Testis (tissue), 3 donors: ENCODE results near the gene CFL1. TPM values are rescaled to one million over a fixed set of nuclear protein-coding genes. Genes with fewer than 3 reads are reported as not detected.
A peak's percentile ranks its signal among the peaks of the same experiment; 100 is the strongest.
"Not testable (repeated sequence)": the region's sequence is repeated elsewhere in the genome, so short reads cannot be mapped to it uniquely, and the experiment has no call there.

Source experiments
- DNase-seq: peaks from one replicate; pipeline ENCODE4 v3.0.0-alpha.2; 2019
- H3K27ac ChIP-seq, 2 donors: fragments of 200-600 bp; sonication (generic); one replicate each; pipeline ENCODE4 v1.5.1; 2019
- H3K27me3 ChIP-seq: fragments of 200-600 bp; sonication (generic); one replicate; pipeline ENCODE4 v1.5.1; 2019
- H3K36me3 ChIP-seq: fragments of 200-600 bp; sonication (generic); one replicate; pipeline ENCODE4 v1.5.1; 2017; ENCODE audit warnings: low read depth; ENCODE audit errors: missing control alignments
- H3K4me1 ChIP-seq: fragments of 200-600 bp; sonication (generic); one replicate; pipeline ENCODE4 v1.5.1; 2019
- H3K4me3 ChIP-seq, 2 donors: fragments of 200-600 bp; sonication (generic); one replicate each; pipeline ENCODE4 v1.5.1; 2017 to 2019
- H3K9me3 ChIP-seq: fragments of 200-600 bp; sonication (generic); one replicate; pipeline ENCODE4 v1.5.1; 2017
- POLR2A ChIP-seq: fragments of 450-650 bp; IDR thresholded peaks from one replicate; pipeline ENCODE4 v1.6.1; 2017; ENCODE audit warnings: antibody characterized with exemption, mild to moderate bottlenecking, moderate library complexity
- WGBS, 2 donors: methylation state at CpG; one replicate each; pipeline ENCODE4 v1.1.5; 2018; 5-methylcytosine and 5-hydroxymethylcytosine counted together
- intact Hi-C: fragments of 100-400 bp; cut with DNase I; formaldehyde crosslinking; loops from one replicate; pipeline ENCODE4 v1.15.1; 2023; ENCODE audit warnings: low total_unique reads
- polyA plus RNA-seq: library from polyadenylated mRNA; stranded (reverse); fragments of 350-450 nt; fragmentation: Illumina TruSeq; extraction: RNeasy Lipid Tissue Mini Kit (QIAGEN cat#74804); gene quantifications from one replicate; pipeline ENCODE4 v1.2.3, GENCODE V29; 2014; ENCODE audit warnings: low read depth, low replicate concordance; ENCODE audit not compliant: insufficient read depth
- total RNA-seq, 2 donors: library from RNA; depleted of rRNA; stranded (reverse); fragments of >200 nt; gene quantifications; one replicate each; pipeline ENCODE4 v1.2.3, GENCODE V29; 2016
- TF ChIP-seq, protein P1 (sequence below), 3 experiments: fragments of 450-650 bp in 2 of 3; fragments of 200-600 bp in 1 of 3; sonication (generic) in 1 of 3; IDR thresholded peaks; one replicate each; pipeline ENCODE4 v1.5.1; 2016 to 2019; ENCODE audit warnings: antibody characterized with exemption in 3 of 3, mild to moderate bottlenecking in 2 of 3, moderate library complexity in 1 of 3

Gene CFL1
- total and polyA plus RNA-seq, 3 donors from 2014 or later: 522 to 647 (median 570) TPM

DNA sequence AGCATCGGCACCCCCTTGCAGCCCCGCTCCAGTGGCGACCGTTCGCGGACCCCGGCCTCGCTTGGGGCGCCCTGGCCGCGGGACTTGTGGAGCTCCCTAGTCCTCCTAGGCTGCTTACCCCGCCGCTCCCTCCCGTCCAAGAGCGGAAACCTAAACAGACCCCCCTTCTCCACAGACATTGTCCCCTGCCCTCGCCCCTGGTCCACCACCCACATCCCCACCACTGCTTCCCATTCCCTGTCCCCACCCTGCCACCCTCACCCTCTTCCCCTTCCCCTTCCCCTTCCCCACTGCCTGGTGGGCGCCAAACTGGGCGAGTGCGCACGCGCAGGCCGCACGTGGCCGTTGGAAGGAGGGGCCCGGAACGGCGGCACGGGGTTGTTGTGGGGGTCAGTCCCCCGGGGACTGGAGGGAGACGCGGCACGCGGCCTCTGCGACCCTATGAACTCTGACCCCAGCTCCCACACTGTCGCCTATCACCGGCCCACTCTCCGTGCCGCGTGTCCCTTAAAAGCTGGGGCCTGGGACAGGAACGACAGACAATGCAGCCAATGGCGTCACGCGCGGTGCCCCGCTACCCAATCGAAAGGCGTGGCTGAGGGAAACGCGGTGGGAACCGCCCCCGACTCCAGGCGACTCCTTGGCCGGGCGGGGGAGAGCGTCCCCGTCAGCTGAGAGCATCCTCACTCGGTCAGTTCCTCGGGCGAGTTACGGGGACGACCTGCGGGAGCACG, 24.5 kb downstream of the CFL1 start, which contains the start of gene SNX32:
Gene SNX32, plus strand, starts transcription at position 667 of the 734 bp plus-strand sequence. CDS start 103 bp downstream, outside the sequence.
- Histone ChIP-seq H3K9me3 (no peaks in the 10 kb centered on the region), H3K27me3 (no peaks in the 10 kb centered on the region), H3K4me3 (peak within 1 kb of the TSS; percentile 61 to 71), H3K4me1 (peaks cover 3% of the 10 kb centered on the region), H3K36me3 (no peaks in the 10 kb centered on the region), H3K27ac (peak within 1 kb of the TSS; percentile 53 to 56)
- intact Hi-C loops: no loop called here
- 0 to 2% methylated on average over 55 to 61 of the region's 63 CpGs for WGBS, 2 donors
- TF ChIP-seq, protein P1, sequence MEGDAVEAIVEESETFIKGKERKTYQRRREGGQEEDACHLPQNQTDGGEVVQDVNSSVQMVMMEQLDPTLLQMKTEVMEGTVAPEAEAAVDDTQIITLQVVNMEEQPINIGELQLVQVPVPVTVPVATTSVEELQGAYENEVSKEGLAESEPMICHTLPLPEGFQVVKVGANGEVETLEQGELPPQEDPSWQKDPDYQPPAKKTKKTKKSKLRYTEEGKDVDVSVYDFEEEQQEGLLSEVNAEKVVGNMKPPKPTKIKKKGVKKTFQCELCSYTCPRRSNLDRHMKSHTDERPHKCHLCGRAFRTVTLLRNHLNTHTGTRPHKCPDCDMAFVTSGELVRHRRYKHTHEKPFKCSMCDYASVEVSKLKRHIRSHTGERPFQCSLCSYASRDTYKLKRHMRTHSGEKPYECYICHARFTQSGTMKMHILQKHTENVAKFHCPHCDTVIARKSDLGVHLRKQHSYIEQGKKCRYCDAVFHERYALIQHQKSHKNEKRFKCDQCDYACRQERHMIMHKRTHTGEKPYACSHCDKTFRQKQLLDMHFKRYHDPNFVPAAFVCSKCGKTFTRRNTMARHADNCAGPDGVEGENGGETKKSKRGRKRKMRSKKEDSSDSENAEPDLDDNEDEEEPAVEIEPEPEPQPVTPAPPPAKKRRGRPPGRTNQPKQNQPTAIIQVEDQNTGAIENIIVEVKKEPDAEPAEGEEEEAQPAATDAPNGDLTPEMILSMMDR (IDR thresholded peaks at IDR 0.05): no peak
- TF ChIP-seq POLR2A: no peak
- peak; percentile 97 for DNase-seq

DNA sequence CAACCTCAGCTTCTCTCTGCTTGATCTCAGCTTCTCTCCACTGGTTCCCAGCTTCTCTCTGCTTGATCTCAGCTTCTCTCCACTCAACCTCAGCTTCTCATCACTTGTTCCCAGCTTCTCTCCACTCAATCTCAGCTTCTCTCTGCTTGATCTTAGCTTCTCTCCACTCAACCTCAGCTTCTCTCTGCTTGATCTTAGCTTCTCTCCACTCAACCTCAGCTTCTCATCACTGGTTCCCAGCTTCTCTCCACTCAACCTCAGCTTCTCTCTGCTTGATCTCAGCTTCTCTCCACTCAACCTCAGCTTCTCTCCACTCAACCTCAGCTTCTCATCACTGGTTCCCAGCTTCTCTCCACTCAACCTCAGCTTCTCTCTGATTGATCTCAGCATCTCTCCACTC, 25.7 kb downstream of the CFL1 start:
- H3K27ac ChIP-seq, H3K36me3 ChIP-seq, DNase-seq, H3K4me1 ChIP-seq, intact Hi-C loops, H3K4me3 ChIP-seq, H3K27me3 ChIP-seq, H3K9me3 ChIP-seq: not testable (repeated sequence)

DNA sequence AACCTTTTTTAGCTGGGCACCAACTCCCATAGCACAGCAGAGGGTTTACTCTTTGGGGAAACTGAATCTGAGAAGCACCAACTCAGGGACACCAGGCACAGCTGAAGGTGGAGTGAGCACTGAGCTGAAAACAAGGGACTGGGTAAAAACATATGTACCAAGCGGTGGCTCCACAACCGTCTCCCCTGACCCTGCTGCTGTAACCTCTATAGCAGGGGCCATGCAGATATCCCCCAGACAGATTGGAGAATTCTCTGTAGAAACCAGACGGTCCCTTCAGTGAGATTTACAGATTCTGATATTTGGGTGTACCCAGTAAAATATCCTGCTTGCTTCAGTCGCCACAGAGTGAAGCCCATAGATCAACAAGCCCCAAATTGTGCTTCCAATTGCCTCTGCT, 28.5 kb downstream of the CFL1 start:
- H3K36me3 ChIP-seq: no peaks in the 10 kb centered on the region
- WGBS, 2 donors: 71 to 74% methylated on average over 4 of the region's 4 CpGs
- intact Hi-C loops: no loop called here
- no peak for DNase-seq
- peaks cover 3% of the 10 kb centered on the region for H3K4me1 ChIP-seq
- TF ChIP-seq, protein P1 (IDR thresholded peaks at IDR 0.05): no peak
- no peak for TF ChIP-seq POLR2A
- H3K27me3 ChIP-seq: no peaks in the 10 kb centered on the region
- no peaks in the 10 kb centered on the region for H3K9me3 ChIP-seq
- H3K4me3 ChIP-seq: no peak overlapping the region
- H3K27ac ChIP-seq: no peak overlapping the region

GRCh38 chr11:65826984-65827735, 30.8 kb downstream of the CFL1 start:
- TF ChIP-seq, protein P1 (IDR thresholded peaks at IDR 0.05): no peak
- TF ChIP-seq POLR2A: no peak
- no peak for DNase-seq
- intact Hi-C loops: no loop called here
- 86 to 93% methylated on average over 8 of the region's 8 CpGs for WGBS, 2 donors
- no peak overlapping the region for H3K4me3 ChIP-seq
- H3K4me1 ChIP-seq: no peaks in the 10 kb centered on the region
- no peaks in the 10 kb centered on the region for H3K36me3 ChIP-seq
- H3K9me3 ChIP-seq: no peaks in the 10 kb centered on the region
- no peaks in the 10 kb centered on the region for H3K27me3 ChIP-seq
- H3K27ac ChIP-seq: no peak overlapping the region

- intact Hi-C loops: no loop called here
- Histone ChIP-seq H3K27me3 (no peaks in the 10 kb centered on the region), H3K4me1 (no peaks in the 10 kb centered on the region), H3K9me3 (no peaks in the 10 kb centered on the region), H3K36me3 (no peaks in the 10 kb centered on the region), H3K4me3 (no peak overlapping the region), H3K27ac (no peak overlapping the region)
- 83 to 88% methylated on average over 15 of the region's 15 CpGs for WGBS, 2 donors
- no peak for DNase-seq
- TF ChIP-seq, protein P1 (IDR thresholded peaks at IDR 0.05): no peak
Observed at GRCh38 chr11:65822776-65823528, 35.0 kb downstream of the CFL1 start.
